Measurements from ENCODE around the gene PDCD1.
"Not testable (repeated sequence)": the region's sequence is repeated elsewhere in the genome, so short reads cannot be mapped to it uniquely, and the experiment has no call there.

GRCh38 chr2:241875754-241876527, 17.2 kb upstream of the PDCD1 start:
- TF ChIP-seq CTCF (IDR thresholded peaks at IDR 0.05) = peak; percentile 64
- not testable (repeated sequence) for TF ChIP-seq ZFX (IDR thresholded peaks at IDR 0.05; ENCODE audit: borderline replicate concordance)
